Cardiac ventricle fibroblast (primary cell): Measurements from ENCODE around the gene BCAS1. TPM values are rescaled to one million over a fixed set of nuclear protein-coding genes. Genes with fewer than 3 reads are reported as not detected.

Experiments
- total RNA-seq: library from RNA; depleted of rRNA; stranded (reverse); fragments of >200 nt; gene quantifications from 2 replicates; pipeline ENCODE4 v1.2.3, GENCODE V29; 2015

Gene BCAS1
- 0.06 TPM in 1 of 2 replicates, not detected in the other for total RNA-seq

DNA sequence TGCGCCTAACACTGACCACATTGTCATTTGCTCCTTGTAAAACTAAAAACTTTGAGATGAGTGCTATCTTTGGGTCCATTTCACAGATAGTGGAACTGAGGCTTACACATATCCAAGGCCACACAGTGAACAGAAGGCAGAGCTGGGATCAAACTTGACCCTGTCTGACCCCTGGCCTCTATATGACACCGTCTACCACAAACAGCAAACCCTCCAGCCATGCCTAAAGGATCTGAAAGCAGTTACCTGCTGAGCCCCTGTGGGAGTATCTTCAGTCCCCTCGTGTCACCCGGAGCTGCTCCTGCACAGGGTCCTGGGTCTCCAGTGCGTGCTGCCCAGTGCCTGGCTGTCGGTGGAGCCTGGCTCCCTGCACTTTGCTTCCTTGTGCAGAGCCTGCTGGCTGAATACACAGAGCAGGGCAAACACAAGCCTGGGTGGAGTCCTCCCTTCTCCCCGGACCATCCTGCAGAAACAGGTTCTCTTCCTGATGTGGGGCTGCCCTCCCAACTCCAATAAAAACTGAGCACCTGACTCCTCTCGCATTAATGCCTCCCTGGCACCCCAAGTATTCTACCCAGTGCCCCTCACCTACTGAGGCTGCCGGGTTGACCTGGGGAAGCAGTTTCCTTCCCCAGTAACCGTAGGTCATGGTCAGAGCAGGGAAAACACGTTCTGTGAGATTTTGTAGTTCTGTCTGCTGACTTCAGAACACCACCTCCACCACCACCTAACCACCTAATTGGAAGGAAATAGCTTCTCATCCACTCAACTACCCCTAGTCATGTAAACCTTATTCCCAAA, at the start of gene BCAS1:
Gene BCAS1, minus strand, starts transcription at position 408 of the 801 bp plus-strand sequence. CDS start 11,876 bp downstream, outside the sequence.

Other genes starting within 250 kb of the BCAS1 start
- gene CYP24A1, start 103.4 kb upstream of the BCAS1 start, total RNA-seq: not detected in 2 replicates
- 56.8 and 64.9 TPM in 2 replicates for gene PFDN4, start 137.5 kb upstream of the BCAS1 start, total RNA-seq